HG02938 (cell line): ENCODE results near the gene NF1.
"Not testable (repeated sequence)": the region's sequence is repeated elsewhere in the genome, so short reads cannot be mapped to it uniquely, and the experiment has no call there.

Experiments
- ATAC-seq: cut with Tn5 transposase; IDR thresholded peaks from one replicate; pipeline ENCODE4 v1.9.1; 2021; ENCODE audit warnings: mild to moderate bottlenecking, moderate library complexity; ENCODE audit not compliant: unreplicated experiment

Gene NF1

DNA sequence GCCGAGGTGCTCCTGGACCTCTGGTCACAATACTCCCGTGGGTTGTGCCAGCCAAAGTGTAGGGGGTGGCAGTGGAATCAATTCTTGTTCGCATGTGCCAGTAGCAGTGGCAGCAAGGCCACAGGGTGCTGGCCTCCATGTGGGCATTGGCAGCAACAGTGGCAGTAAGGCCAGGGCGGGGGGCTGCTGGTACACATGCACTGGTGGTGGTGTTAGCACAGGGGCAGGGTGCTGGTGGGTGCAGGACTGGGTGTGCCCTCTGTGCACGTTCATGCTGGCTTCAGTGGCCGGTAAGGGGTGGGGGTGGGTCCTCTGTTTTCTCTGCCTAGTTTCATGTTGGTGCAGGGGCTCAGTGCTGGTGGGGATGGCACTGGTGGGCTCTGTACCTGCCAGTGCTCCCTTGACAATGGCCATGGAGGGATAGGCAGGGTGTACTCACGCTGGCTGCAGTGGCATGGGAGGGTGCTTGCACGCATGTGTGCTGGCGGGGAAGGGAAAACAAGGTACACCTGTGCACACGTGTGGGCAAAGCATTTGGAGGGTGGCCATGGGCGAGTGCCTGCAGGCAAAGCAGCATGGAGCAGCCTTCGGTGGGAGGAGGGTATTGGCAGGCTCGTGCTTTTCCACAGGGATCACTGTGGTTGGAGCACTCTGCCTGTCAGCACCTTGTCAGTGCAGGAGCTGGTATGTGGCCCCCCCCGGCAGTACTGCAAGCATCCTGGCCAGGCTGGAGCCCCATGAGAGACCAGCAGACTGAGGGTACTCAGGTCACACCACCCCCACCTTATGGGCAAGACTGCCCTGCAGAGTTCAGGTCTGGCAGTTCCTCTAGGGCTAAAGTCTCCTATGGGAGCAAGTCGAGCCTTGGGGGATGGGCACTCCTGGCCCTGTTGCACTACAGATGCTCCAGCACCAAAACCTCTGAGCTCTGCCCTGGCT, 35.8 kb downstream of the NF1 start:
- no peak for ATAC-seq

DNA sequence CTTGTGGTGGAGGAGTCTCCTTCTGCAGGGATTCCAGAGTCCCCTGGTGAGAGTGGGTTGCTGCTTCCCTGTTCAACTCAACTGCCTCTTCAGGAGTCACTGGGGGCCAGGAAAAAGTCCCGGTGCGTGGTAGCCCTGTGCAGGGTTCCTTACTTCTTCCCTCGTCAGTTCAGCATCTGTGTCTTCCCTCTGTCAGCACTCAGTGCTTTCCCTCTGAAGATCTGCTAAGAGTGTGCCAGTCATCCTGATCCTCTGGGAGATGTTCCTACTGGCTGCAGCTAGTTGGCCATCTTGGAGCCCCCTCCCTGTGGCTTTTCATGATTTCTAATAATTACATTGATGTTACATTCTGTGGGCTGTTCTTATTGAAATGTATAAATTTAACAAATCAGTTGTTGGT, 36.5 kb downstream of the NF1 start:
- no peak for ATAC-seq

DNA sequence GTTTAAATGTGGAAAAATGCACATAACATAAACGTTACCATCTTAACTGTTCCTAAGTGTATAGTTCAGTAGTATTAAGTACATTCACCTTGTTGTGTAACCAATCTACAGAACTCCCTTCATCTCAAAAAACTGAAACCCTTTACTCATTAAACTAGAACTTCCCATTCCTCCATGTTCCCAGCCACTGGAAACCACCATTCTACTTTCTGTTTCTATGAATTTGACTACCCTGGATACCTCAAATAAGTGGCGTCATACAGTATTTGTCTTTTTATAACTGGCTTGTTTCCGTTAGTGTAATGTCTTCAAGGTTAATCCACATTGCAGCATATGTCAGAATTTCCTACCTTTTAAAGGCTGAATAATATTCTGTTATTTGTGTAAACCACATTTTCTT, 38.2 kb downstream of the NF1 start:
- ATAC-seq: no peak

DNA sequence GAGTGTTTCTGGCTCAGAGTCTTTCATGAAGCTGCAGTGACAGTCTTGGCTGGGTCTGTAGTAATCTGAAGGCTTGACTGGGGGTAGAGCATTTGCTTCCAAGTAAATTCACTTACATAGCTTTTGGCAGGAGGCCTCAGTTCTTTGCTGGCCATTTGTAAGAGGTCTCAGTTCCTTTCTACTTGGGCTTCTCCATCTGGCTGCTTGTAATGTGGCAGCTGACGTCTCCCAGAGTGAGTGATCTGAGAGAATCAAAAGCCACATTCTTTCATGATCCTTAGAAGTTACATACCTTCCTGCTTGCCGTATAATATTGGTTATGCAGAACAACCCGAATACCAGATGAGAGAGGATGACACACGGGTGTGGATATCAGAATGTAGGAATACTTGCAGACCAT, 39.8 kb downstream of the NF1 start:
- no peak for ATAC-seq

DNA sequence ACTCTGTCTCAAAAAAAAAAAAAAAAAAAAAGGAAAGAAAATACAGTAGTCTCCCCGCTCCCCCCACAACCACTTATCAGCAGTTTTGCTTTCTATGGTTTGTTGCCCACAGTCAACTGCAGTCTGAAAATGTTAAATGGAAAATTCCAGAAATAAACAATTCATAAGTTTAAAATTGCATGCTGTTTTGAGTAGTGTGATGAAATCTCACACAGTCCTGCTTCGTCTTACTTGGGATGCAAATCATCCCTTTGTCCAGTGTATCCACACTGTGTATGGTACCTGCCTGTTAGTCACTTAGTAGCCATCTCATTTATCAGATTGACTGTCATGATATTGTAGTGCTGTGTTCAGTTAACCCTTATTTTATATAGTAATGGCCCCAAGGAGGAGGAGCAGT, 41.5 kb downstream of the NF1 start:
- no peak for ATAC-seq

DNA sequence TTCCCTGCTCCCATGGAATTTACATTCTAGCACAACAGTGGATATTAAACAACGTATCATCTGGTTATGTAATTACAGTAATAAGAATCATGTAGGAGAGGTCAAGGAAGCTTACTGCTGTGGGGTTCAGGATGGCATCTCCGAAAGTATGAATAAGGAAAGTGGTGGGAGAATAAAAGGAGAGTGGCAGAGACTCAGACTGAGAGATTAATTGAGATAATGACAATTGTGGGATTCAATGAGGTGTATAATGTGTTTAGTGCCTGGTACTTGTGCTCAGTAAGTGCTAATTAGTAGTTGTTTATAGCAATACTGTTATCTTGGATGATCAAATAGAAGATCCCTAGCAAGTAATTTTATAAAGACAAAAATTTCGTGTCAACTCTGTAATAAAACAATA, 45.3 kb downstream of the NF1 start:
- no peak for ATAC-seq

DNA sequence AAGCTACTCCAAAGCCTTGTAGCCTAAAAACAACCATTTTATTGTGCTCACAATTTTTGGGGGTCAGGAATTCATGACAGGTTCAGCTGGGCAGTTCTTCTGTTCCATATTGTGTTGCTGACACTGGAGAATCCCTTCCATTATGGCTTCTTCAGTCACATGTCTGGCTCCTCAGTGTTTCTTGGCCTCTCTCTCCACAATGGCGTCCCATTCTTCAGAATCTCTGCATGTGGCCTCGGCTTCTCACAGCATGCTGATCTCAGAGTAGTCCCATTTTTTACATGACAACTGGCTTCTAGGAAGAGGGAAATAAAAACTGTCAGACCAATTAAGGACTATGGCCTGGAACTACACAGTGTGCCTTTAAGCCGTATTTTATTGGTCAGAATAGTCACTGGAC, 49.7 kb downstream of the NF1 start:
- no peak for ATAC-seq

DNA sequence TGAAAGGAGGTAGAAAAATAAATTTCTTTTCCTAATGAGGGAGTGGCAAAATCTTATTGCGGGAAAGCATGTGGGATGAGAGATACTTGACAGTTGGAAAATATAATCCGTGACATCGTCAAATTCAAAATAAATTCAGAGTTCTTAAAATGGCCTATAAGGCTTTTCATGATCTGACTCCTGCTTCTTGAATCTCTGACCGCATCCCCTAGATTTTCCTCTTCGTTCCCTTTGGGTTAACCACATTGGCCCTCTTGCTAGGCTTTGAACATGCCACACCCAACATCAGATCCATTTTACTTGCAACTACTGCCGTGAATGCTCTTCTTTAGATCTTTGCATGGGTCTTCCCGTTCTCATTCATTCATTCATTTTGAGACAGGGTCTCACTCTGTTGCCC, 50.1 kb downstream of the NF1 start:
- no peak for ATAC-seq

DNA sequence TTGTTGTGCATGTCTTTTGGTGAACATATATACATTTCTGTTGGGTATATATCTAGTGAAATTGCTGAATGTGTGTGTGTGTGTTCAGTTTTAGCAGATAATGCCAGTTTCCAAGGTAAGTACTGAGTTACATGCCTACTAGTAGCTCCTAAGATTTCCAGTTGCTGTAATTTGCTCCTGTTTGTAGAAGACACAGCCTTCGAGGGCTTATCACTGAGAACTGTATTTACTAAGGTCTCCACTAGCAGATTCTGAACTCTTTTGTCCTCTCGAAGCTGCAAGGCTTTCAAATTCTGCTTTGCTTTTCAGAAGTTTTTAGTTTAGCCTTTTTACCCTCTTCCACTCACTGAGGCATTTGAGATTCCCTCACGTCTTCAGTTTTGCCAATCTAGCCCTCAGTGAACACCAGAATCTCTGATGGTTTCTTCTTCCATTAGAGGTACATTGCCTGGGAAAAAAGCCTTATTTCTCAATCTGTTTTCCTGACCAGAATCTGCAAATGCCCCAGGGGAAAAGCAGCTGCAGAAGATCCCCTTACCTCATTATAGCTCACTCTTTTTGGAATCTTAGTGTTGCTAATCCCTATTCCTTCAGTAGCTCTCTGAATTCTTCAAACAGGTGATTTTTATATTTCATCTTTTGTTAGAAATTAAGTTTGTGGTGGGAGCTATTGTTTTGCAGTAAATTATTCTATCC, 52.9 kb downstream of the NF1 start:
- no peak for ATAC-seq

DNA sequence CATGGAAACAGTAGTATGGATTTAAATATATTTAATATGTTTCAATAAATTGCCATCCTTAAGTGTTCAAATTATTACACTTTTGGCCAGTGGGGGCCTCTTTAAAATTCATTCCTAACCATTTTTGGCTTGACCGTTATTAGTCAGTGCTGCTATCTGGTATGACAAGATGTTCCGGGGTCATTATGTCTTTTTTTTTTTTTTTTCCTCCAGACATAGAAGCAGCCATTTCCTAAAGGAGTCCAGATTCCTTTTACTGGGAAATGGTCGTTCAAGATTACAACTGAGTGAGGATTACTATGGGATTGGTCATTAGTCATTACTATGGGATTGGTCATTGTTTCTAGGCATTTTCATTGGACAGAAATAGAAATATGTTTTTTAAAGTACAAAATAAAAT, 53.4 kb downstream of the NF1 start:
- no peak for ATAC-seq

DNA sequence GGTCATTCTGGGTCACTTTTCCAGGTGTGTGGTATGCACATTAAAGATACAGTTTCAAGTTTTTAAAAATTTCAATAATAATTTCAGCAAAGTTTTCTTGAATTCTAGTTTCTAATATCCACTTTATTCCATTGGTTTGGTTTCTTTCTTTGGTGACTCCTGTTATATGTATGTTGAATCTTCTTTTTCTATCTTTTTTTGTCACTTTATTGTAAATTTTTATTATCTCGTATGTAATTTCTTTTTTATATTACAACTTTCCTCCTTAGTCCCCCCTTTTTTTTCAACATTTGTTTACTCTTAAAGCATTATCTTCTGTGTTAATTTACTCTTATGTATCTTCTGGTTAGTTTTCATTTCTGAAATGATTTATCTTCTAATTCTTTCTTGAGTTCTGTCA, 57.5 kb downstream of the NF1 start:
- ATAC-seq: no peak

DNA sequence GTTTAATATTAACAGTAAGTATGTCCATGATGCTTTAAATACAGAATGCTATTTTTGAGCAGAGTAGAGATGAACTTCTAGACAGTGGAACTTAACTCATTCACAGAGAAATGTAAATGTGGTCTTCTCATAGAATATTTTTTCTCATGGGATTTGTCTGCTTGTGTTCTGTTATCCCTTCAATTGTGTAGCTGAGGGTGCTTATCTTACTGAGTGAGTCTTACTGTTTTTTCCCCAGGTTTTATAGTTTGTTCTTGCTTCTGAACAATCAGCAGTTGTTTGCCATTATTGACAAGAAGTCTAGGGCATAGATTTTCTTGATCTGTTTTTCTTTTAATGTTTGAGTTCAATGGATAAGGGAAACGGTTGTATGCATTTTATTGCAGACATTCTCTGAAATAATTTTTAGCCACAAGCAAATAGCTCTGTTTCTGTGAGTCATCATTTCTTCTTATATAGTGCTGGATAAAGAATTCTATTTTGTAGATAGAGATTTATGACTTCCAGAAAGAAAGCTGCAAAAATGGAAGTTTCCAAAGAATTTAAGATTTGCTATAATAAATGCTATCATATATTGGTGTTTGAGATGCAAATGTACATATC, 60.5 kb downstream of the NF1 start:
- no peak for ATAC-seq

DNA sequence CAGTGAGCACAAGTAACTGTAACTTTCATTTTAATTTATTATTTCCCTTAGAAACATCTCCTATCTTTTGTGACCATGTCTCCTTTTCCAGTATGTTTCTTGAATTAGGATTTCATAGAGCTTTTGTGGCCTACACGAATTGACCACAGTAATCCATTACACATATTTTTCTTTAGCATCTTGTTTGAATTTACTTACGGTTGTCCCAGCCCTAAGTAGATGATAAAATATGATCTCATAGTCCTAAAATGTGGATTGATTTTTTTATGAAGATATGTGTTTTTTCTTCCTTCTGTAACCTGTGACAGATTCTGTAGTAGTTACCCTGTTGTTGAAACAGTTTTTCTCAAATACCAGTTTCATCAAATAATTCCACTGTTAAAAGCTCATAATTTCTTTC, 61.5 kb downstream of the NF1 start:
- ATAC-seq: no peak

DNA sequence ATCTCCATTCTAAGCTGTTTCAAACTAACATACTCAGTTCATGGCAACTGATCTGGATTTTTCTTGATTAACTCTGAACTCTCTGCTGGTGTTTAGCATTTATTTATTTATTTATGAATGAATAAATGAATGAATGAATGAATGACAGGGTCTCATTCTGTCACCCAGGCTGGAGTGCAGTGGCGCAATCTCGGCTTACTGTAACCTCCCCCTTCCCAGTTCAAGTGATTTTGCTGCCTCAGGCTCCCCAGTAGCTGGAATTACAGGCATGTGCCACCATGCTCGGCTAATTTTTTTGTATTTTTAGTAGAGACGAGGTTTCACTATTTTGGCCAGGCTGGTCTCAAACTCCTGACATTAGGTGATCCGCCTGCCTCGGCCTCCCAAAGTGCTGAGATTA, 62.1 kb downstream of the NF1 start:
- ATAC-seq: not testable (repeated sequence)

DNA sequence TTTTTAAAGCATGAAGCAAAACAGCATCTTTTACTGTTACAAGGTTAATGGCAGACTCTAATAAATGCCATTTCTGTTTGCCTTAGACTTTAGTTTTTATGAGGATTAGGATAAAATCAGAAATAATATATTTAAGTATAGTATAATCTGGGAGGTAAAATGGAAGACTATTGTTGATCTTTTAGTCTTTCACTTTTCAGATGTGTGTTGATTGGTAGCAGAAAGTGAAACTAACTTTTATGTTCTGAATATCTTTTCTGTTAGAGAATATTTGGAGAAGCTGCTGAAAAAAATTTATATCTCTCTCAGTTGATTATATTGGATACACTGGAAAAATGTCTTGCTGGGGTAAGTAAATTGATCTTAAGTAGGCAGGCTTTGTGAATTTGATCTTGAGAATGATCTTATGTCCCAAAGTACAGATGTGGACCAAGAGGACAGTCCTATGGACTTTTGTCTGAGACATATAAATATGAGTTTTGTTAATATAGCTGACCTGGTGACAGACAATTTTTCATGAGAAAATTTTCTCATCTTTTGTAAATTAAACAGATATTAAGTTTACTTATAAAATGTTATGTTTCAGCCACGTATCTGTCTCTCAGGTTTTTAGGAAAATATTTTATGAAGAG, 64.1 kb downstream of the NF1 start:
- no peak for ATAC-seq

DNA sequence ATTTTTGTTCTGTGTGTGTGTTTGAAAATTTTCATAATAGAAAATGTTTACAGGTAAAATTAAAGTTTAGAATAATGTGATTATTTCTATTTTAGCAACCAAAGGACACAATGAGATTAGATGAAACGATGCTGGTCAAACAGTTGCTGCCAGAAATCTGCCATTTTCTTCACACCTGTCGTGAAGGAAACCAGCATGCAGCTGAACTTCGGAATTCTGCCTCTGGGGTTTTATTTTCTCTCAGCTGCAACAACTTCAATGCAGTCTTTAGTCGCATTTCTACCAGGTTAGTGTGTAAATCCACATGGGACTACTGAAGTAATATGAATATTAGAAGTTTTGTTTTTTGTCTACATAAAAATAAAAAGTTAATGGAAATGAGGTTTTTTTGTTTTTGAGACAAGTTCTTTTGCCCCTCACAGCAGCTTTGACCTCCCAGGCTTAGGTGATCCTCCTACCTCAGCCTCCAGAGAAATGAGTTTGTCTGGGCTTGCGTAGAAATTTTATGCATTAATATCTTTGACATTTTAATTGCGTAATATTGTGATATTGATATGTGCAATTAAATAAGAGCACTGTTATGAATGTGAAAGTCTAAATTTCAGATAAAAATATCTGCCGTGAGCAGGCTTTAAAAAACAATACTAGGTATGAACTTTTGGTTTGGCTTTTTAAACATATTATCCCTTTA, 68.5 kb downstream of the NF1 start:
- no peak for ATAC-seq

DNA sequence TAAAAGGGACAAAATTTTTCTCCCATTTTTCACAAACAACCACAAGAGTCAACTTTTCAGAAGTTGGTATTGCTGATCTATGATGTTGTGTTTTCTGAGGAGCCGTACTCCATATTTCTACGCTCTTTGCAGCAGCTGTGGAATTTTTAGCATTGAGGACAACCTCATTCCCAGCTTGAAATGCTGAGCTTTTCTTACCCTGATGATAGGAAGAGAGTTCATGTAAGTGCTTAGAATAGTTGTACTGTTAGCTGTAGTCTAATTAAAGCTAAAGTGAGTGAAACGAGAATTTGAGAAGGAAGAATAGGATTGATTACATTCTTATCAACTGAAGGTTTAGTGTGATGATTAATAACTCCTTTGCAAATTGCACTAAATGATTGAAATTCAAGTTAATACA, 72.3 kb downstream of the NF1 start:
- no peak for ATAC-seq

DNA sequence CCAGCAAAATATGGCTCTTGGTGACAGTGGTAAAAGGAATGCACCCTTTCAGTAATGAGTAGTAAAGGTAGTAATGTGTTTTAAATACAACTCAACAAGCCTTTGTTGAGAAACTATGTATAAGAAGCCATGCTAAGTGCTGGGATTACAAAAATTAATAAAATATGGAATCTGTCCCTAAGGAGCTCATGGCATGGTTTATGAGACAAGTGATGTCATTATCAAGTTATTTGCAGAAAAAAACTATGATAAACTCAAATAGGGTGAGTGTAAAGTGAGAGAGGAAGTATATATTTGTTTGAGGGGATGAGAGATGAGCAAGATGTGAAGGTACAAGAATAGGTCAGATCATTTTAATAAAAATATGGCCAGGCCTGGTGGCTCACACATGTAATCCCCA, 76.9 kb downstream of the NF1 start:
- ATAC-seq: no peak

DNA sequence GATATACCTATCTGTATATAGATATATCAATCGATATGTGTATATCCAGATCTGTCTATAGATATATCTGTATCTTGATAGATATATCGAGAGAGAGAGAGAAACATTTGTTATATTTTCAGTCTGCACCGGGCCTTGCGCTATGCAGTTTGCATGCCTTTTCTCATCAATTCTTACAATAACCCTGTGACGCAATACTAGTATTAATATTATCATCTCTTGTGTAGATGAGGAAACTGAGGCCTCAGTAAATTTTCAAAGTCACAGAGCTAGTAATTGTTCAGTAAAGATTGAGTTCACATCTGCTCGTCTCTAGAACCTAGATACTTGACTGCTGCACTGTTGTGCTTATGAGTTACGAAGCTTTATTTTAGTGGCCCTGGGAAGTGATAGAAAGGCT, 77.6 kb downstream of the NF1 start:
- no peak for ATAC-seq

DNA sequence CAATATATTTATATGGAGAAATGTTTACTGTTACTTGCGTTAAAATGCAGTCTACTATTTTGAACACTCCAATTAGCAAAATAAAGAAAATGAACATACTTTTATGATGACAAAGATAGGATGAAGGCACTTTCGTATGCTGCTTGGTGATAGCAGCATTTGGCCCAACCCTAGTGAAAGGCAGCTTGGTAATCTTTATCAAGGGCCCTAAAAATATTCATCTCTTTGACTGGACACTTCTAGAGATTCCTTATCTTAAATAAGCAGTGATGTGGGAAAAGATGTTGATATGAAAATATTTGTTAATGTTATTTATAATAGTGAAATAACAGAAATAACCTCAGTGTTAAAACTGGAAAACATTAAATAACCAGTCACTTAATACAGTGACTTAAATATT, 79.4 kb downstream of the NF1 start:
- ATAC-seq: no peak

DNA sequence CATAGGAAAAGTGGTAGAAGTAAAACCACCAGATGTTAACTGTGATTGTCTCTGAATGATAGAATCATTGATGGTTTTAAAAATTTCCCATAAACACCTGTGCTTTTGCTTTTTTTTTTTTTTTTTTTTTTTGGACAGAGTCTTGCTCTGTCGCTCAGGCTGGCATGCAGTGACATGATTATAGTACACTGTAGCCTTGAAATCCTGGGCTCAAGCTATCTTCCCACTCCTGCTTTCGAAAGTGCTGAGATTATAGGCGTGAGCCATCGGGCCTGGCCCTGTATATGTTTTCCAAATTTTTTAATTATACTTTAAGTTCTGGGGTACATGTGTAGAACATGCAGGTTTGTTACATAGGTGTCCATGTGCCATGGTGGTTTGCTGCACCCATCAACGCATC, 80.5 kb downstream of the NF1 start:
- no peak for ATAC-seq
